ENCODE results near the gene IGF1R.

- TF ChIP-seq CTCF (IDR thresholded peaks at IDR 0.05; ENCODE audit: poor library complexity) = no peak
- TF ChIP-seq EZH2 (IDR thresholded peaks at IDR 0.05; ENCODE audit: borderline replicate concordance) = no peak
- no peak for TF ChIP-seq EZH2phosphoT487 (IDR thresholded peaks at IDR 0.05; ENCODE audit: low read depth, severe bottlenecking, unreplicated experiment)
Observed at GRCh38 chr15:98745179-98745578, 96.8 kb downstream of the IGF1R start.
